Large intestine (tissue), 12 donors: ENCODE measurements around the gene CLK3. TPM values are rescaled to one million over a fixed set of nuclear protein-coding genes. Genes with fewer than 3 reads are reported as not detected.

Source experiments
- DNase-seq, 2 donors: peaks; one replicate each; pipeline versions ENCODE4 v3.0.0 to v3.0.0-alpha.2; 2013
- H3K27ac ChIP-seq: one replicate; pipeline ENCODE4 v1.5.1; 2013; ENCODE audit warnings: low read length
- H3K27me3 ChIP-seq: 2 replicates; pipeline ENCODE4 v1.6.1; 2013; ENCODE audit warnings: low read length; ENCODE audit not compliant: control insufficient read depth, insufficient read depth
- H3K36me3 ChIP-seq: 2 replicates; pipeline ENCODE4 v1.6.1; 2013; ENCODE audit warnings: low read length; ENCODE audit not compliant: control insufficient read depth, insufficient read depth
- H3K4me1 ChIP-seq: one replicate; pipeline ENCODE4 v1.6.1; 2013; ENCODE audit warnings: low read length; ENCODE audit not compliant: control insufficient read depth, insufficient read depth
- H3K4me3 ChIP-seq: one replicate; pipeline ENCODE4 v1.5.1; 2013; ENCODE audit warnings: low read length
- H3K9me3 ChIP-seq: one replicate; pipeline ENCODE4 v1.6.1; 2013; ENCODE audit warnings: mild to moderate bottlenecking, low read depth, low read length, moderate library complexity; ENCODE audit not compliant: control insufficient read depth
- WGBS: methylation state at CpG from one replicate; pipeline ENCODE4 v1.1.5; 2013; ENCODE audit warnings: low lambda C conversion rate; ENCODE audit not compliant: insufficient coverage; 5-methylcytosine and 5-hydroxymethylcytosine counted together
- long read RNA-seq, 11 donors: transcript quantifications; one replicate each; lab custom pipeline, GENCODE V29; 2026
- polyA plus RNA-seq: library from polyadenylated mRNA; unstranded; fragments of 120-200 nt; gene quantifications from one replicate; pipeline ENCODE4 v1.2.1, GENCODE V29; 2013

CLK3 gene
- polyA plus RNA-seq, result 67.3 TPM
- long read RNA-seq, donor 1, transcript CLK3-202 (13 exons, 2,621 nt), result major isoform, 6 of 9 reads
- long read RNA-seq, donor 1, partial matches to known transcripts, result 0 of 9 reads
- long read RNA-seq, donor 1, other reads (novel, unspliced or antisense), result 0 of 9 reads
- long read RNA-seq, donor 2, transcript CLK3-202 (13 exons, 2,621 nt), result major isoform, 11 of 32 reads
- long read RNA-seq, donor 2, partial matches to known transcripts, result 11 of 32 reads
- long read RNA-seq, donor 2, other reads (novel, unspliced or antisense), result 5 of 32 reads
- long read RNA-seq, donor 3, result 0 reads
- long read RNA-seq, donor 4, result 0 reads
- long read RNA-seq, donor 5, transcript CLK3-202 (13 exons, 2,621 nt), result major isoform, 7 of 10 reads
- long read RNA-seq, donor 5, partial matches to known transcripts, result 0 of 10 reads
- long read RNA-seq, donor 5, other reads (novel, unspliced or antisense), result 0 of 10 reads
- long read RNA-seq, donor 6, transcript CLK3-202 (13 exons, 2,621 nt), result major isoform, 13 of 19 reads
- long read RNA-seq, donor 6, transcript CLK3-222 (1 exons, 958 nt), result minor isoform, 5 of 19 reads
- long read RNA-seq, donor 6, partial matches to known transcripts, result 0 of 19 reads
- long read RNA-seq, donor 6, other reads (novel, unspliced or antisense), result 0 of 19 reads
- long read RNA-seq, donor 7, partial matches to known transcripts, result 0 of 8 reads
- long read RNA-seq, donor 7, other reads (novel, unspliced or antisense), result 0 of 8 reads
- long read RNA-seq, donor 8, transcript CLK3-202 (13 exons, 2,621 nt), result major isoform, 8 of 22 reads
- long read RNA-seq, donor 8, transcript CLK3-222 (1 exons, 958 nt), result minor isoform, 5 of 22 reads
- long read RNA-seq, donor 8, partial matches to known transcripts, result 6 of 22 reads
- long read RNA-seq, donor 8, other reads (novel, unspliced or antisense), result 0 of 22 reads
- long read RNA-seq, donor 9, partial matches to known transcripts, result 0 of 4 reads
- long read RNA-seq, donor 9, other reads (novel, unspliced or antisense), result 0 of 4 reads
- long read RNA-seq, donor 10, transcript CLK3-222 (1 exons, 958 nt), result minor isoform, 5 of 16 reads
- long read RNA-seq, donor 10, transcript CLK3-202 (13 exons, 2,621 nt), result major isoform, 9 of 16 reads
- long read RNA-seq, donor 10, partial matches to known transcripts, result 0 of 16 reads
- long read RNA-seq, donor 10, other reads (novel, unspliced or antisense), result 0 of 16 reads
- long read RNA-seq, donor 11, transcript CLK3-202 (13 exons, 2,621 nt), result major isoform, 8 of 11 reads
- long read RNA-seq, donor 11, partial matches to known transcripts, result 0 of 11 reads
- long read RNA-seq, donor 11, other reads (novel, unspliced or antisense), result 0 of 11 reads

GRCh38 chr15:74615508-74616365 lies at the start of gene CLK3:
CLK3 (plus strand) TSS chr15:74615836; CDS start chr15:74619197, 3,361 bp downstream.
- WGBS, result no CpG with 5 or more reads among the region's 91 CpGs
- Histone ChIP-seq H3K36me3 (peaks cover 26% of the 10 kb centered on the region), H3K4me3 (peak within 1 kb of the TSS; percentile 98), H3K27me3 (no peaks in the 10 kb centered on the region), H3K4me1 (peaks cover 8% of the 10 kb centered on the region), H3K27ac (peak within 1 kb of the TSS; percentile 91), H3K9me3 (no peaks in the 10 kb centered on the region)
- DNase-seq, result peak; percentile 95 to 98

GRCh38 chr15:74568594-74568993 lies 47.0 kb upstream of the CLK3 start:
- DNase-seq, result no peak
- Histone ChIP-seq H3K27me3 (no peaks in the 10 kb centered on the region), H3K36me3 (peaks cover 22% of the 10 kb centered on the region), H3K27ac (no peak overlapping the region), H3K4me1 (no peaks in the 10 kb centered on the region), H3K9me3 (no peaks in the 10 kb centered on the region), H3K4me3 (no peak overlapping the region)
- 60% methylated on average over 1 of the region's 1 CpG for WGBS

DNA sequence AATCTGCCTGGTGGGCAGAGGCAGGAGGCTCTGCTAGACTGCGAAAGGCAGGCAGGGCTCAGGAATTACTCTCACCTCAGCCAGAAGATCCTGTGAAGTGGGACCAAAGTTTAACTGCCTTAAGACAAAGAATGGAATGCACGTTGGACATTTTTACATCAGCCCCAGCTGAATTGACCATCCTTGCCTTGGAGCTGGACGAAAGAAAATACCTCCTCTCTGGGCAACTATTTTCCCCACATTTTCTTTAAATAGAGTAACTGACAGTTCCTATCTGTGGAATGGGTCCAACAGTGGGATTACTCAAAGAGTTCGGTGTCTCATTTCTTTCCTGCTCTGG lies 45.9 kb upstream of the CLK3 start:
- H3K27me3 ChIP-seq, result no peaks in the 10 kb centered on the region
- no peaks in the 10 kb centered on the region for H3K9me3 ChIP-seq
- H3K27ac ChIP-seq, result no peak overlapping the region

DNA sequence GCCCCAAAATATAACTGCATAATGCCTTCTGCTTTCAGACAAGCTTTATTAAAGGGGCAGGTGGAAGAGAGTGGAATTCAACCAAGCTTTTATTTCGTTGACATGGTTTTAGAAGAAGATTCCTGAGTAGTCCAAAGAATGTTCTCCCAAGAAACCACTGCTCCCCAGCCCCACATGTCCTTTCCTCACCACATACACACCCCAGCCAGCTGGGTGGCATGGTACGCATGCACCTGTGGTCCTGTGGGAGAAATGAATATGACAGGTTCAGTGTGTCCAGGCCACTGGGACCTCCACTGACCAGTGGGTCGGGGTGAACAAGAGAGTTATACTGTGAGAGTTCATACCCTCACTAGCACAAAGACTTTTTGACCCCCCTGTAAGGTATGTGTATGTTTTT lies 44.4 kb upstream of the CLK3 start:
- H3K4me1 ChIP-seq, result peaks cover 9% of the 10 kb centered on the region
- no CpG with 5 or more reads among the region's 3 CpGs for WGBS
- no peak overlapping the region for H3K4me3 ChIP-seq
- no peak for DNase-seq
- no peaks in the 10 kb centered on the region for H3K27me3 ChIP-seq
- H3K36me3 ChIP-seq, result peaks cover 31% of the 10 kb centered on the region
- H3K27ac ChIP-seq, result no peak overlapping the region
- H3K9me3 ChIP-seq, result no peaks in the 10 kb centered on the region

More for the DNA sequence above, 45.9 kb upstream of the CLK3 start:
- peaks cover 25% of the 10 kb centered on the region for H3K36me3 ChIP-seq
- H3K4me3 ChIP-seq, result no peak overlapping the region
- no CpG with 5 or more reads among the region's 4 CpGs for WGBS
- no peaks in the 10 kb centered on the region for H3K4me1 ChIP-seq
- no peak for DNase-seq

DNA sequence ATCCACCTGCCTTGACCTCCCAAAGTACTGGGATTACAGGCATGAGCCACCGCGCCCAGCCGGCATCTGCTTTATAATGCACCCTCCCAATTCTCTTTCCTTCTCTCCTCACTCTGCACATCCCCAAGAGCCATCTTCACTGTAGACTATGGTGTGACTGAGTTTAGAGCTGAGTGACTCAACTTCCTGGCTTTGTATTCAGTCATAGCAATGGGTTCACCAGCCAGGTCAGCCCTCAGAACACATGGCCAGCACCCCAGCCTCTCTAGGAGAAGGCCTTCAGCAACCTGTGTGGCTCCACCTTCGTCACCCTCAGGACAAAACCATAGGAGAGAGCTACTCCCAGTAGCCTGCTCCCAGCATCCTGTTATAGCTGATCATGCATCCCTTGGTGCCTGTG lies 41.6 kb upstream of the CLK3 start:
- peaks cover 33% of the 10 kb centered on the region for H3K36me3 ChIP-seq
- no CpG with 5 or more reads among the region's 4 CpGs for WGBS
- no peak overlapping the region for H3K27ac ChIP-seq
- no peak overlapping the region for H3K4me3 ChIP-seq
- no peak for DNase-seq
- H3K9me3 ChIP-seq, result no peaks in the 10 kb centered on the region
- peaks cover 9% of the 10 kb centered on the region for H3K4me1 ChIP-seq
- no peaks in the 10 kb centered on the region for H3K27me3 ChIP-seq

DNA sequence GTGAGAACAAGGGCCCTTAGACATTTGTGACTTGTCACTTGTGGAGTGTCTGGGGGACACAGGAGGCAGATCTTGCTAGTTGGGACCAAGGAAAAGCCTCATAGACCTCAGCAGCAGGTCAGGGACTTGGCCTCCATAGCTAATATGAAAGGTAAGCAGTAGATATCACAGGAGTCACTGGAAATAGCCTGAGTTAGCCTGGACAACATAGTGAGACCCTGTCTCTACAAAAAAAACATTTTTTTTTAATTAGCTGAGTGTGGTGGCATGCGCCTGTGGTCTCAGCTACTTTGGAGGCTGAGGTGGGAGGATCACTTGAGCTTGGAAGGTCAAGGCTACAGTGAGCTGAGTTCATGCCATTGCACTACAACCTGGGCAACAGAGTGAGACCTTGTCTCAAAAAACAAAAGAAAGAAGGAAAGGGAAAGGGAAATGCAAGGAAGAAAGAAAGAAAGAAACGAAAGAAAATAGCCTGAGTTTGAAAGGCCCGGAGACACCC lies 37.1 kb upstream of the CLK3 start:
- 94% methylated on average over 2 of the region's 3 CpGs for WGBS
- Histone ChIP-seq H3K27ac (no peak overlapping the region), H3K4me1 (peaks cover 9% of the 10 kb centered on the region), H3K4me3 (no peak overlapping the region), H3K27me3 (no peaks in the 10 kb centered on the region), H3K36me3 (peaks cover 29% of the 10 kb centered on the region), H3K9me3 (no peaks in the 10 kb centered on the region)
- DNase-seq, result no peak

- Histone ChIP-seq H3K36me3 (peaks cover 31% of the 10 kb centered on the region), H3K4me1 (peaks cover 9% of the 10 kb centered on the region), H3K9me3 (no peaks in the 10 kb centered on the region), H3K27ac (no peak overlapping the region), H3K27me3 (no peaks in the 10 kb centered on the region), H3K4me3 (no peak overlapping the region)
- DNase-seq, result no peak
- 100% methylated on average over 4 of the region's 9 CpGs for whole genome bisulfite sequencing
Measured at GRCh38 chr15:74579001-74579400, 36.6 kb upstream of the CLK3 start.

DNA sequence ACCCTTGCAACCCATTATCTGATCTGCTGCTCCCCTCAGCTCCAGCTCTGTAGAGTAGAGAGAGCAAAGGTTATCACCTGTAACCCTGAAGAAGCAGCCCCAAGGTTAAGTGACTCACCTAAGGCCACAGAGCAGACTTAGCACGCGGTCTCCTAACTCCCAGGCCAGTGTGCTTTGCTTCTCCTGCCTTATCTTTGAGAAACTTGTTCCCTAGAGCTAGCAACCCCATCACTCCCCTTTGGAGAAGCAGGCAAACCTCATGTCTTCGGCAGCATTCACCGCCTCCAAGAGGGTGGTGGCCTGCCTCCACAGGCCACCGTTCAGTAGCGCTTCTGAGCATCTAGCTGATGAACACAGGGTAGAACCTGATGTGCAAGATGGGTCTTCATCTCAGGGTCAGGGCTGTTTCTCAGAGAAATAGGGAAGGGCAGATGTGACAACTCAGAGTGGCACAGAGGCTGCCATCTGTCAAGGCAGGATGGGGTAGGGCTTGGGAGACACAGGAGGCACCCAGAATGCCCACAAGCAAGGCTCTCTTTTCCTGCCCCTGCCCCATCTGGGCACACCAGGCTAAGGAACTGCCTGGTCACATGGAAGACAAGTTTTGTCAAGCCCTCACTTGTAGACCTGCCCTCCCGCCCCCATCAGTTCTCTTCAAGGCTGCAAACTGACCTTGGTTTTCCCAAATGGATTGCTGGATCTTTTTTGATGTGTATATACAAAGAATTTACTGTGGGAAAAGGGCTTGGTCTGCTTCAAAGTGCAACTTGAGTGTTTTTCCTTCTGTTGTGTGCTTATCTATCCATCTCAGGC lies 34.9 kb upstream of the CLK3 start:
- peaks cover 32% of the 10 kb centered on the region for H3K36me3 ChIP-seq

DNA sequence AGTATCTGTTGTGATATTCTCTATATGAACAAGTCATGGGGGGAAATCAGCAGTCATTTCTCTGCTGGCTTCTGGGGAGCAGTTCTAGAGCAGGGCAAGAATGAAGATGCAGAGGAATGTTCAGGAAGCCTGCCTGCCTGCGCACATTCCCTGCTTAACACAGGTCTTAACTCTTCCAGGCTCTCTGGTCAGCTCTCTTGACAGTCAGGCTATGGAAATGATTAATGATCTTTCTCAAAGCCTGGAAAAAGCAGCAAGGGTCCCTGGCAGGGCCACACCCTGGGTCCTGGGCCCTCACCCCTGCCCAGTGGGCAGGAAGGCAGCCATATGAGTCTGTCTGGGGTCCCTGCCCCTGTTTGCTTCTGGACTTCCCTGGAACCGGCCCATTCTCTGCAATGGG lies 31.4 kb upstream of the CLK3 start:
- no CpG with 5 or more reads among the region's 2 CpGs for WGBS
- no peaks in the 10 kb centered on the region for H3K9me3 ChIP-seq
- no peak overlapping the region for H3K4me3 ChIP-seq

More for the DNA sequence above, 34.9 kb upstream of the CLK3 start:
- no peaks in the 10 kb centered on the region for H3K27me3 ChIP-seq
- no CpG with 5 or more reads among the region's 7 CpGs for WGBS
- H3K4me3 ChIP-seq, result no peak overlapping the region
- H3K9me3 ChIP-seq, result no peaks in the 10 kb centered on the region
- H3K27ac ChIP-seq, result no peak overlapping the region
- H3K4me1 ChIP-seq, result peaks cover 5% of the 10 kb centered on the region
- DNase-seq, result peak in 1 of 2 donors; percentile 20

More for the DNA sequence above, 31.4 kb upstream of the CLK3 start:
- DNase-seq, result no peak
- no peaks in the 10 kb centered on the region for H3K27me3 ChIP-seq
- H3K4me1 ChIP-seq, result peaks cover 3% of the 10 kb centered on the region
- H3K27ac ChIP-seq, result no peak overlapping the region
- H3K36me3 ChIP-seq, result peaks cover 35% of the 10 kb centered on the region
